ENCODE data around the gene ACOX2.

Gene ACOX2

GRCh38 chr3:58471025-58471887, 65.7 kb downstream of the ACOX2 start:
- DNase-seq: peak; percentile 92

GRCh38 chr3:58470363-58471024, 66.5 kb downstream of the ACOX2 start:
- no peak for DNase-seq

GRCh38 chr3:58469096-58469495, 67.9 kb downstream of the ACOX2 start:
- DNase-seq: no peak

- no peak for DNase-seq
These were observed 70.0 kb downstream of the ACOX2 start for GRCh38 chr3:58466899-58467563.

- DNase-seq: no peak
These were observed 72.1 kb downstream of the ACOX2 start for GRCh38 chr3:58464866-58465265.

- DNase-seq: no peak
These were observed 73.1 kb downstream of the ACOX2 start for GRCh38 chr3:58463942-58464271.

- peak; percentile 75 for DNase-seq
These were observed 73.6 kb downstream of the ACOX2 start for GRCh38 chr3:58463181-58463941.

GRCh38 chr3:58462829-58463180, 74.2 kb downstream of the ACOX2 start:
- no peak for DNase-seq

- no peak for DNase-seq
These were observed 77.8 kb downstream of the ACOX2 start for GRCh38 chr3:58459160-58459559.

Measured in NCI-H146 (cell line).